HG03135 (cell line): ENCODE results near the gene PTPN23.

Experiments used
- ATAC-seq: cut with Tn5 transposase; IDR thresholded peaks from one replicate; pipeline ENCODE4 v1.9.1; 2021; ENCODE audit warnings: mild to moderate bottlenecking, moderate library complexity; ENCODE audit not compliant: unreplicated experiment

PTPN23 gene

GRCh38 chr3:47405820-47406761, 25.3 kb downstream of the PTPN23 start:
- ATAC-seq, result no peak

- no peak for ATAC-seq
Measured at GRCh38 chr3:47406762-47407149, 25.9 kb downstream of the PTPN23 start.

GRCh38 chr3:47407237-47407636, 26.4 kb downstream of the PTPN23 start:
- ATAC-seq, result no peak

- no peak for ATAC-seq
Measured at GRCh38 chr3:47407896-47408838, 27.3 kb downstream of the PTPN23 start.

- no peak for ATAC-seq
Measured at GRCh38 chr3:47408839-47409229, 28.0 kb downstream of the PTPN23 start.

GRCh38 chr3:47409284-47409683, 28.5 kb downstream of the PTPN23 start:
- no peak for ATAC-seq

- ATAC-seq, result no peak
Measured at GRCh38 chr3:47409688-47410416, 29.0 kb downstream of the PTPN23 start.

GRCh38 chr3:47410417-47410720, 29.5 kb downstream of the PTPN23 start:
- ATAC-seq, result no peak

GRCh38 chr3:47410801-47411646, 30.2 kb downstream of the PTPN23 start:
- ATAC-seq, result no peak

GRCh38 chr3:47411696-47412452, 31.1 kb downstream of the PTPN23 start:
- ATAC-seq, result no peak

- no peak for ATAC-seq
Measured at GRCh38 chr3:47412453-47412756, 31.6 kb downstream of the PTPN23 start.

GRCh38 chr3:47412842-47413520, 32.2 kb downstream of the PTPN23 start:
- ATAC-seq, result no peak

GRCh38 chr3:47413751-47414150, 32.9 kb downstream of the PTPN23 start:
- ATAC-seq, result no peak

GRCh38 chr3:47414161-47414564, 33.3 kb downstream of the PTPN23 start:
- no peak for ATAC-seq

GRCh38 chr3:47414666-47415587, 34.1 kb downstream of the PTPN23 start:
- ATAC-seq, result no peak

GRCh38 chr3:47416041-47416440, 35.2 kb downstream of the PTPN23 start:
- no peak for ATAC-seq

GRCh38 chr3:47418167-47419082, 37.6 kb downstream of the PTPN23 start:
- ATAC-seq, result no peak
